Activated naive CD8-positive, alpha-beta T cell (primary cell): ENCODE data around the gene CCDC187.

ENCODE experiments used
- H3K27ac Mint-ChIP-seq: one replicate; pipeline ENCODE4 v1.8.0; 2021; ENCODE audit warnings: mixed read lengths
- H3K27me3 Mint-ChIP-seq: one replicate; pipeline ENCODE4 v1.8.0; 2021; ENCODE audit warnings: mixed read lengths
- H3K36me3 Mint-ChIP-seq: one replicate; pipeline ENCODE4 v1.8.0; 2021; ENCODE audit warnings: mixed read lengths
- H3K4me1 Mint-ChIP-seq: one replicate; pipeline ENCODE4 v1.8.0; 2021; ENCODE audit warnings: low read depth, mixed read lengths
- H3K4me3 Mint-ChIP-seq: one replicate; pipeline ENCODE4 v1.8.0; 2021; ENCODE audit warnings: mild to moderate bottlenecking, mixed read lengths
- H3K9me3 Mint-ChIP-seq: one replicate; pipeline ENCODE4 v1.8.0; 2021; ENCODE audit warnings: low read depth, mixed read lengths

Gene CCDC187

DNA sequence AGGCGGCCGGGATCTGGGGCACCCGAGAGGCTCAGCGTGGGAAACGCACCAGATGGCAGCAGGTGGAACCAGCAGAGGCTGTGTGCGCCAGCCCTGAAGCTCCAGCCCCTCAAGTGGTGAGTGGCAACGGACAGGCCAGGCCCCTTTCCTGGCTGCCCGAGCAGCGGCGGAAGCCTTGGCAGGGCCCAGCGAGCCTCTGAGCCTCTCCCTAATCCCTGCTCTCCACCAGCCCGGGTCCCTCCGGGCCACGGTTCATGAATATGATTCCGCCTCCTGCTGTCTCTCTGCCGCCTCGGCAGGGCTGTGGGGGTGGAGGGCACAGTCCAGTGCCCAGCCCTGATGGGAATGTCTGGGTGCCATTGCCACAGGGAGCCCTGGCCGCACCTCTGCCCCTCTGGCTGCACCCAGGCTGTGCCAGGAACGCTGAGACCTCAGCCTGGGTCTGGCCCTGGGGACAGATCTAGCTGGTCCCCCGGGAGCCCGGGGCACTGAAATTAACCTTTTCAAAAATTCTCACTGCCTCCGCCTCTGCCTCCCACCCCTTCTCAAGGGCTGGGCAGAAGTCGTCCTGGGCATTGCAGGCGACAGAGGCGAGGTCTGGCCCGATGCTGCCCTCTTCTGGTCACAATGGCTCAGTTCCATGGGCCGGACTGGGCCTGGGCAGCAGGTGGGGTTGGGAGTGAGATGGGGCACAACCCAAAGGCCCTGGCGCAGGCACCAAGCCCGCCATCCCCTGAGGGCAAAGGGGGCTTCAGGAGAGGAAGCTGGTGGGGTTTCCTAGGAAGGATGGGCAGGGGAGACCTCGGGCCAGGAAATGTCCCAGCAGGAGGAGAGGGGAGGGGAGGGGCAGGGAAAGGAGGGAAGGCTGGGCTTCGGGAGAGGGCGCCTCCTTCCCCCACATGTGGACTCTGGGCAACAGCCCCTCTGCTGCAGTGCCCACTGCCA is 20.3 kb downstream of the CCDC187 start:
- Mint-ChIP-seq H3K4me3 (no peak overlapping the region), H3K27me3 (no peaks in the 10 kb centered on the region), H3K4me1 (peaks cover 3% of the 10 kb centered on the region), H3K9me3 (no peaks in the 10 kb centered on the region), H3K36me3 (no peaks in the 10 kb centered on the region), H3K27ac (no peak overlapping the region)

DNA sequence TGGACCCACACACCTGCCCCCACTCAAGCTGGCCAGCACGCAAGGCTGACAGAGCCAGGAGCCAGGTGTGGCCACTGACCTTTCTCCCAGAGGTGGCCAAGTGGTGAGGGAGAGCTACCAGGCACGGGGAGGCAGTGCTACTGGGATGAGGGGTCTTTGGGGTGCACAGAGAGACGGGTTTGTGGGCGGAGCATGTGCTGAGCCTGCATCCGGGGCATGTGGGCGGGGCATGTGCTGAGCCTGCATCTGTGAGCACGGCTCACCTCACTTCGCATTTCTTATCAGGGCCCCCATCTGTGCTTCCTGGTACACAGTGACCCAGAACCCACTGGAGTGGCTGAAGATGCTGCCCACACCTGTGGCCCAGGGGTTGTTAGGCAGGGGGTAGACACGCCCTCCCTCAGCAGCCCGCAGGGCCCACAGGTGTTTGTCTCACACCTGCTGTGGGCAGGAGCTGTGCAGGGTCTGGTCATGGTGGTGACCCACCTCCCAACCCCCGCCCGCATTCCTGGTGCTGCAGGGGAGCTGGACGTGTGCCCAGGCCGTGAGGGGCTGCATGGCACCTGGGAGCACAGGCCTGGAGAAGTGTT is 21.5 kb downstream of the CCDC187 start:
- Mint-ChIP-seq H3K9me3 (no peaks in the 10 kb centered on the region), H3K27me3 (no peaks in the 10 kb centered on the region), H3K27ac (no peak overlapping the region), H3K4me1 (peaks cover 3% of the 10 kb centered on the region), H3K4me3 (no peak overlapping the region), H3K36me3 (no peaks in the 10 kb centered on the region)

- Mint-ChIP-seq H3K9me3 (no peaks in the 10 kb centered on the region), H3K27me3 (no peaks in the 10 kb centered on the region), H3K4me1 (peaks cover 3% of the 10 kb centered on the region), H3K4me3 (no peak overlapping the region), H3K36me3 (no peaks in the 10 kb centered on the region), H3K27ac (no peak overlapping the region)
Observed at GRCh38 chr9:136281421-136282271, 22.2 kb downstream of the CCDC187 start.

DNA sequence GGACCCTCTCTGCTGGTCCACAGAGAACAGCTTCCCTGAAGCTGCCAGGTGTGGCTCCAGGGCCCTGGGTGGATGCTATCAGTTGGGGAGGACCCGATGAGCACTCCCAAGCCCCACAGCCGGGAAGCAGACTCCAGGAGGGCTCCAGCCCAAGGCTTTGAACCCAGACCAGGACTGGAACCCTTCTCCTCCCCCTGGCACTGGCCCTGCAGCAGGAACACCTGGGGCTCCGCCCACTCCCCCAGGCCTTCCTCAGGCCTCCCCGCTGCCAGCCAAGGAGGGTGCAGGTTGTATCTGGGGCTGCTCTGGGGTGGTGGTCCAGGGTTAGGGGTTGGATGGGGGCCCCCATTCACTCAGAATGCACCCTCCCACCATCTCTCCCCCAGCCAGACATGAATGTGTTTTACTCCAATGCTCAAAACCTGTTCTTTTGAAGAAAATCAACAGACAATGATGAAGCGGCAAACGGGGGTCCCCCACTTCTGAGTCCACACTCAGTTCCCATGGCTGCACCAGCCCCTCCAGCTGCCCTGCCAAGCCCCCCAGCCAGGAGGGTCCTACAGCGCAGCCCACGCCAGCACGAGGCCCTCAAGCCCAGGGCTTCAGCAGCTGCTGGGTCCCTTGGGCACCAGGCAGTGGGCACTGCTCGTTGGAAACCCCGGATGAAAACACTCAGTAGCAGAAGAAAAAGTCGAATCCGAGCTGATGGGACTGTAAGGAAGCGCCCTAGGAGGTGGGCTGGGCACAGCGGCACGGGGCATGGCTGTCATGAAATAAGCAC is 23.2 kb downstream of the CCDC187 start:
- H3K4me3 Mint-ChIP-seq = no peak overlapping the region
- no peak overlapping the region for H3K27ac Mint-ChIP-seq
- no peaks in the 10 kb centered on the region for H3K36me3 Mint-ChIP-seq
- H3K27me3 Mint-ChIP-seq = no peaks in the 10 kb centered on the region
- no peaks in the 10 kb centered on the region for H3K9me3 Mint-ChIP-seq
- peaks cover 3% of the 10 kb centered on the region for H3K4me1 Mint-ChIP-seq

GRCh38 chr9:136279471-136279870 is 24.4 kb downstream of the CCDC187 start:
- Mint-ChIP-seq H3K36me3 (no peaks in the 10 kb centered on the region), H3K4me3 (no peak overlapping the region), H3K27me3 (peaks cover 2% of the 10 kb centered on the region), H3K27ac (no peak overlapping the region), H3K4me1 (peaks cover 3% of the 10 kb centered on the region), H3K9me3 (no peaks in the 10 kb centered on the region)

- Mint-ChIP-seq H3K36me3 (no peaks in the 10 kb centered on the region), H3K27me3 (peaks cover 2% of the 10 kb centered on the region), H3K4me1 (peaks cover 3% of the 10 kb centered on the region), H3K9me3 (no peaks in the 10 kb centered on the region), H3K27ac (no peak overlapping the region), H3K4me3 (no peak overlapping the region)
Observed at GRCh38 chr9:136278894-136279293, 25.0 kb downstream of the CCDC187 start.

GRCh38 chr9:136278221-136278620 is 25.7 kb downstream of the CCDC187 start:
- Mint-ChIP-seq H3K27ac (no peak overlapping the region), H3K36me3 (no peaks in the 10 kb centered on the region), H3K9me3 (no peaks in the 10 kb centered on the region), H3K4me1 (no peaks in the 10 kb centered on the region), H3K27me3 (peaks cover 2% of the 10 kb centered on the region), H3K4me3 (no peak overlapping the region)

GRCh38 chr9:136277746-136278145 is 26.1 kb downstream of the CCDC187 start:
- no peaks in the 10 kb centered on the region for H3K9me3 Mint-ChIP-seq
- H3K4me3 Mint-ChIP-seq = no peak overlapping the region
- H3K27ac Mint-ChIP-seq = no peak overlapping the region
- H3K4me1 Mint-ChIP-seq = no peaks in the 10 kb centered on the region
- H3K27me3 Mint-ChIP-seq = peaks cover 2% of the 10 kb centered on the region
- H3K36me3 Mint-ChIP-seq = no peaks in the 10 kb centered on the region

- no peaks in the 10 kb centered on the region for H3K36me3 Mint-ChIP-seq
- H3K4me3 Mint-ChIP-seq = no peak overlapping the region
- peaks cover 2% of the 10 kb centered on the region for H3K27me3 Mint-ChIP-seq
- H3K27ac Mint-ChIP-seq = no peak overlapping the region
- H3K9me3 Mint-ChIP-seq = no peaks in the 10 kb centered on the region
- H3K4me1 Mint-ChIP-seq = no peaks in the 10 kb centered on the region
Observed at GRCh38 chr9:136276716-136277115, 27.2 kb downstream of the CCDC187 start.

DNA sequence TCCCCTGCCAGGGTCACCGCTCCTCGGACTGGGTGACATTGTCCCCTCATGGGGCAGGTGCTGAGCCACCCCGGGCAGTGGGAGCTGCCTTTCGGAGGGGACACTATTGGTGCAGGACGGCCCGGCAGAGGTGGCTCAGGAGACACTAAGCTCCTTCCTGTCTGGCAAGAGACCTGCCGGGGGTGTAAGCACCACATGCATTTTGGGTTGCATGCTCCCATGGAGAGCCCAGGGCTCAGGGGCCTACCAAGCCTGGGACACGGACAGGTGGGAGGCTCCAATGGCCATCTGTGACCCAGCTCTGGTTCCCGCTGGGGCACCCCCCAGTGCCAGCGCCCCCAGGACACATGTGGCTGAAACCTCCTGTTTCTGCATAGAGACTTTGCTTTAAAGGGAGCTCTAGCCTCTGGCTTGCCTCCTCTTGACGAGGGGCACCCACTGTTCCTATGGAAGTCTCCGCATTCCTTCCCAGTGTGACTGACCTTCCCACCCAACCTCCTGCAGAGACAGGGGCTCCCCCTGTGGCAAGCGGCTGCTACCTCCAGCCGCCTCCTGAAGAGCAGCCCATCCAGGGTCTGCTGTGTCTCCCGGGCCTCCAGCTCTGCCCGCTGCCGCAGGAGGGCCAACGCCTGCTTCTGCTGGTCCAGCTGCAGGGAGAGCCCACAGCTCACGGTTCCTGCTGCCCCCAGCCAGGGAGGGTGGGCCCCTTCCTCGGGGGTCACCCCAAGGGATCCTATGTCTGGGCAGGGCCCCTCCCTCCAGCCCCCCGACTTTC is 28.1 kb downstream of the CCDC187 start:
- H3K4me3 Mint-ChIP-seq = no peak overlapping the region
- no peaks in the 10 kb centered on the region for H3K9me3 Mint-ChIP-seq
- H3K27ac Mint-ChIP-seq = no peak overlapping the region
- H3K36me3 Mint-ChIP-seq = no peaks in the 10 kb centered on the region
- H3K4me1 Mint-ChIP-seq = no peaks in the 10 kb centered on the region
- H3K27me3 Mint-ChIP-seq = peaks cover 2% of the 10 kb centered on the region

DNA sequence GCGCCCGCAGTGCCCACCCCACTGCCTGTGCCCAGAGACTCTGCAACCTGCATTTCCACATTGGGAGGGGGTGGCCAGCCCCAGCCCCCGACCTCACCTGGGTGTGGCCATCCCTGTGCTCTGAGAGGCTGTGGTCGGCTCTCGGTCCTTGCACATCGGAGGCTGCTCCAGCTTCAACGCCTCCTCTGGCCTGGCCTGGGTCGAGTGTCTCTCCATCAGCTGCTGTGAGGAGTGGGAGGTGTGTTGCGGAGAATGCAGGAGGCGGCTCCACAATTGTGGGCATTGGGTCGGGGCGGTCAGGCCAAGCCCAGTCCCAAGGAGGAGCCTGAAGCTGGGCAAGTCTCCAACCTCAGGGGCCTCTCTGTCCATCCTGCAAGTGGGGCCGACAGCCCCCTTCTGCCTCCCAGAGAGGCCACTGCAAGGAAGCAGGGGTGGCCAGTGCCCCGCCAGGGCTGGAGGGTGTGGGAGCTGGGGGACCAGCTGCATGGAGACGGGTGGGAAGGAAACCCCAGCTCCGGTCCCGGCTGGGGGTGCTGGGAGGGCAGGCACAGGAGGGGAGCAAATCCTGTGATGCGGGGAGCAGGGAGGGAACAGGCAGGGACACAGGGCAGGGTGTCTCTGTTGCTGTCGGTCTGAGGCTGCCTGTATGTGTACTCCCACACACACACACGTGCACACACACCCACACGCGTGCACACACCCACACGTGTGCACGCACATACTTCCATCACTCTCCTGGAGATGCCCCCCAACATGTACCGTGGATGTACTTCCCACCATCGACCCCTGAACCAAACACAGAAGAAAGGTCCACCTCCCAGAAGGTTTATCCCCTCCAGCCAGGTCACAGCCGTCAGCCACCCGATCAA is 28.9 kb downstream of the CCDC187 start:
- Mint-ChIP-seq H3K4me3 (no peak overlapping the region), H3K36me3 (no peaks in the 10 kb centered on the region), H3K27me3 (peaks cover 2% of the 10 kb centered on the region), H3K4me1 (no peaks in the 10 kb centered on the region), H3K9me3 (no peaks in the 10 kb centered on the region), H3K27ac (no peak overlapping the region)

- Mint-ChIP-seq H3K4me1 (no peaks in the 10 kb centered on the region), H3K27me3 (peaks cover 2% of the 10 kb centered on the region), H3K27ac (no peak overlapping the region), H3K36me3 (no peaks in the 10 kb centered on the region), H3K4me3 (no peak overlapping the region), H3K9me3 (no peaks in the 10 kb centered on the region)
Observed at GRCh38 chr9:136273921-136274785, 29.7 kb downstream of the CCDC187 start.
